ENCODE data around the gene LMBR1L.

- no peak for TF ChIP-seq POLR2AphosphoS5 (IDR thresholded peaks at IDR 0.05; ENCODE audit: low read depth, low read length)
- TF ChIP-seq SIN3A (IDR thresholded peaks at IDR 0.05; ENCODE audit: borderline replicate concordance, insufficient read depth, low read length): no peak
- no peak for TF ChIP-seq TAF1 (IDR thresholded peaks at IDR 0.05; ENCODE audit: borderline replicate concordance, insufficient read depth, low read length)
- TF ChIP-seq REST (IDR thresholded peaks at IDR 0.05; ENCODE audit: insufficient read depth in 1 of 2, low read depth in 2 of 2, low read length in 2 of 2): no peak
- no peak for TF ChIP-seq FOXP2 (optimal IDR thresholded peaks at IDR 0.05; ENCODE audit: borderline replicate concordance, extremely low read depth, extremely low read length, insufficient read depth)
These were observed 39.7 kb downstream of the LMBR1L start for GRCh38 chr12:49070971-49071370.

Data from PFSK-1 (cell line).